Left ventricle myocardium inferior (tissue), 1 donor: ENCODE results near the gene RNF14. TPM values are rescaled to one million over a fixed set of nuclear protein-coding genes. Genes with fewer than 3 reads are reported as not detected.

Experiments
- DNase-seq: peaks from one replicate; pipeline ENCODE4 v3.0.0-alpha.2; 2020
- H3K27ac ChIP-seq: fragments of 200-600 bp; replicated peaks from 2 replicates; pipeline ENCODE4 v1.8.0; 2021
- H3K27me3 ChIP-seq: fragments of 200-600 bp; 2 replicates; pipeline ENCODE4 v1.8.0; 2021; ENCODE audit warnings: low read depth
- H3K36me3 ChIP-seq: fragments of 200-600 bp; 2 replicates; pipeline ENCODE4 v1.8.0; 2021
- H3K4me1 ChIP-seq: fragments of 200-600 bp; 2 replicates; pipeline ENCODE4 v1.8.0; 2021
- H3K4me3 ChIP-seq: fragments of 200-600 bp; 2 replicates; pipeline ENCODE4 v1.8.0; 2021; ENCODE audit warnings: mild to moderate bottlenecking, moderate library complexity
- H3K9me3 ChIP-seq: fragments of 200-600 bp; replicated peaks from 2 replicates; pipeline ENCODE4 v1.8.0; 2021
- intact Hi-C: fragments of 100-400 bp; cut with micrococcal nuclease; formaldehyde crosslinking; loops from one replicate; pipeline ENCODE4 v1.11.0; 2022
- total RNA-seq: library from RNA; stranded (reverse); fragmentation: NEBNext Ultra II Directional; extraction: Animal tissue kit (Norgen Biotek cat#: 25700); gene quantifications from one replicate; pipeline ENCODE4 v1.2.1, GENCODE V29; 2021
- TF ChIP-seq, protein P1 (sequence below): fragments of 200-600 bp; IDR thresholded peaks from 2 replicates; pipeline ENCODE4 v1.8.0; 2021; ENCODE audit warnings: antibody characterized with exemption, mild to moderate bottlenecking, borderline replicate concordance
- donor health status: DM: no; HTN: yes; CAD: no; lungs with severe emphysema.

The RNF14 gene
- total RNA-seq, 1 donor from 2014 or later: 120 TPM

DNA sequence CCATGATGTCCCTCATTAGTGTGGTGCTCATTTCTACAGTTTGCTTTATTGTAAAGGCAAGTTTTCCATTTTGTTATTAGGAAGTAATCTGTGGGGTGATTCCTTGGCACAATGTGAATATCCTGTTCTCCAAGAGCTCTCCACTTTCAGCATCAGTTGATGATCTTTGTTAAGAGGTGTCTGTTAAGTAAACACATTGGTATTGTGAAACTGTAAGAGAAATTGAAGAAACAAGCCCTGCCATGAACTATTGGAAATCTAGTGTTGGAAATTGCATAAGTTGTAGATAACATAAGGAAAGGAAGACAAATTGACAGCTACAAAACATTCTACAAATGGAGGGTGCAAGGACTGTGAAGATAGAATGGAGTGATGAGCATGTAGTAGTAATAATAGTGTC, 17.2 kb downstream of the RNF14 start:
- TF ChIP-seq, protein P1, sequence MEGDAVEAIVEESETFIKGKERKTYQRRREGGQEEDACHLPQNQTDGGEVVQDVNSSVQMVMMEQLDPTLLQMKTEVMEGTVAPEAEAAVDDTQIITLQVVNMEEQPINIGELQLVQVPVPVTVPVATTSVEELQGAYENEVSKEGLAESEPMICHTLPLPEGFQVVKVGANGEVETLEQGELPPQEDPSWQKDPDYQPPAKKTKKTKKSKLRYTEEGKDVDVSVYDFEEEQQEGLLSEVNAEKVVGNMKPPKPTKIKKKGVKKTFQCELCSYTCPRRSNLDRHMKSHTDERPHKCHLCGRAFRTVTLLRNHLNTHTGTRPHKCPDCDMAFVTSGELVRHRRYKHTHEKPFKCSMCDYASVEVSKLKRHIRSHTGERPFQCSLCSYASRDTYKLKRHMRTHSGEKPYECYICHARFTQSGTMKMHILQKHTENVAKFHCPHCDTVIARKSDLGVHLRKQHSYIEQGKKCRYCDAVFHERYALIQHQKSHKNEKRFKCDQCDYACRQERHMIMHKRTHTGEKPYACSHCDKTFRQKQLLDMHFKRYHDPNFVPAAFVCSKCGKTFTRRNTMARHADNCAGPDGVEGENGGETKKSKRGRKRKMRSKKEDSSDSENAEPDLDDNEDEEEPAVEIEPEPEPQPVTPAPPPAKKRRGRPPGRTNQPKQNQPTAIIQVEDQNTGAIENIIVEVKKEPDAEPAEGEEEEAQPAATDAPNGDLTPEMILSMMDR: no peak
- no peak for DNase-seq
- Histone ChIP-seq H3K4me1 (no peaks in the 10 kb centered on the region), H3K27me3 (no peaks in the 10 kb centered on the region), H3K27ac (no peak overlapping the region), H3K36me3 (peaks cover 100% of the 10 kb centered on the region), H3K4me3 (no peak overlapping the region), H3K9me3 (no peaks in the 10 kb centered on the region)
- intact Hi-C loops: no loop called here

DNA sequence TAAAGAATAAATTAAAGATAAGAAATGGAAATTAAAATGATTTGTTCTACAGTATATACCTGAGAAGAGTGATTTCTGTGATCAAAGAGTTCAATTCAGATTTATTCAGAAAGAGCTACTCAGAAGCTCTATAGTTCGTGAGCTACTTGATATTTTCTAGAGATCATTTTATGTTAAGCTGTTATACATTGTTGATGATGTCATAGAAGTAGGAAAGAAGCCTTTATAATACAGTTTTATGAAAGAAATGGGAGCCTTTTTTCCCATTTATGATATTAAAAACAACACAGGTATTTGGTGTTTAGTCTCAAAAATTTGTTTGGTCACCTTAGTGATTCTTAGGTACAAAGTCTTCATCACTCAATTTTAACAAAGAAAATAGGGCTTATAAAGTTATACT, 20.8 kb downstream of the RNF14 start:
- intact Hi-C loops: loop anchor here (5.0 kb wide), 1 partner anchor 153 kb away; no protein-coding TSS in a partner anchor
- H3K4me1 ChIP-seq: peaks cover 12% of the 10 kb centered on the region
- no peaks in the 10 kb centered on the region for H3K9me3 ChIP-seq
- H3K27me3 ChIP-seq: no peaks in the 10 kb centered on the region
- H3K4me3 ChIP-seq: no peak overlapping the region
- peaks cover 94% of the 10 kb centered on the region for H3K36me3 ChIP-seq
- TF ChIP-seq, protein P1: no peak
- no peak for DNase-seq
- no peak overlapping the region for H3K27ac ChIP-seq

DNA sequence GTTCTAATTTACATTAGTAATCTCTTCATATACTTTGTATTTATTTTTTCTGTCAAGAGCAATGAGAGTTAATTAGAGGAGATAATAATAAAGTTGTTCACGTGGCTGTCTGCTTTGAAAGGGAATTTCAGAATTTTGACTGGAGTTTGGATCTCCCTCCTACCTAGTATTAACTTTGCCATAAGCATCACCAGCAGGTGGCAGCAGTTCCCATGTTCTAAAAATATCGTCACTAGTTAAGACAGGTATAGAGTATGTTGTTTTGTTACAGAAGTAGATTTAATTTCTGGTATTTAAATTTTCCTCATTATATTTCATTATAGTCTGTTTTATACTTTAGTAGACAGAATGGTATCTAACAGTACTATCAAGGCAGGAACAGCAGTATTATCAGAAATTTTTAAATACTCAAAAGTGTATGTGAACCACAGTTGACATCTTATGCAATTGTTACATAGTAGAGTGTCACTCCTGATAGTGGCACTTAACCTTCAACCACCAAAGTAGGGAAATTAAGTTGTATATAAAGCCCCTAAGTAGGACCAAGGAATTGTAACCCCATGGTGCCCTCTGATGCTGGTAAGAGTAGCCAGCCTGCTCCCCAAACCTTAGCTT, 23.6 kb downstream of the RNF14 start:
- Histone ChIP-seq H3K27me3 (no peaks in the 10 kb centered on the region), H3K9me3 (no peaks in the 10 kb centered on the region), H3K4me3 (no peak overlapping the region), H3K4me1 (peaks cover 12% of the 10 kb centered on the region), H3K27ac (peak overlapping the region; percentile 17), H3K36me3 (peaks cover 77% of the 10 kb centered on the region)
- TF ChIP-seq, protein P1: peak; percentile 83
- DNase-seq: peak; percentile 55
- intact Hi-C loops: loop anchor here (5.0 kb wide), 1 partner anchor 150 kb away; no protein-coding TSS in a partner anchor

DNA sequence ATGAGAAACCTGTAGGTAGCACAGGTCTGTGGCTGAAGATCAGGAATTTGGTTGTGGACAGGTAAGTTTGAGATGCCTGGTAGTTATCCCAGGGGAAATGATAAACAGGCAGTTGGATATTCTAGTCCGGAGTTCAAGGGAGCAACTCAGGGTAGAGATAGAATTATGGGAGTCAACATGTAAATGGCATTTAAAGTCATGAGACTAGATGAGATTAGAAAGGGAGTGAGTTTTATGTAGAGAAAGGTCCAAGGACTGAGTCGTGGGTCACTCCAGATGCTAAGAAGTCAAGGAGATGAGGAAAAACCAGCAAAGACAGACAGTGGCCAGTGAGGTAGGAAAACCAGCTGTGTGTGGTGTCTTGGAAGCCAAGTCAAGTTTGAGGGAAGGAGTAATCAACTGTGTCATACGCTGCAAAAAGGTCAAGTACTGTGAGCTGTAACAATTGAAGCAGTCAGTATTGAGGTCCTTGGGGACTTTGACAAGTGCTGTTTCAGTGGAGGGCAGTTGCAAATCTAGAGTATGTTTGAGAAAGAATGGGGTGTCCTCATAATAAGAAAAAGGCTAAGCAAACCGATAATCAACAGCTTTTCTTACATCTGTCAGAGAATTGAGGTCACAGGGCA, 25.7 kb downstream of the RNF14 start:
- no peak for DNase-seq
- Histone ChIP-seq H3K4me1 (peaks cover 12% of the 10 kb centered on the region), H3K27ac (no peak overlapping the region), H3K4me3 (no peak overlapping the region), H3K9me3 (no peaks in the 10 kb centered on the region), H3K36me3 (peaks cover 68% of the 10 kb centered on the region), H3K27me3 (no peaks in the 10 kb centered on the region)
- TF ChIP-seq, protein P1: no peak
- intact Hi-C loops: loop anchor here (5.0 kb wide), 1 partner anchor 148 kb away; no protein-coding TSS in a partner anchor

DNA sequence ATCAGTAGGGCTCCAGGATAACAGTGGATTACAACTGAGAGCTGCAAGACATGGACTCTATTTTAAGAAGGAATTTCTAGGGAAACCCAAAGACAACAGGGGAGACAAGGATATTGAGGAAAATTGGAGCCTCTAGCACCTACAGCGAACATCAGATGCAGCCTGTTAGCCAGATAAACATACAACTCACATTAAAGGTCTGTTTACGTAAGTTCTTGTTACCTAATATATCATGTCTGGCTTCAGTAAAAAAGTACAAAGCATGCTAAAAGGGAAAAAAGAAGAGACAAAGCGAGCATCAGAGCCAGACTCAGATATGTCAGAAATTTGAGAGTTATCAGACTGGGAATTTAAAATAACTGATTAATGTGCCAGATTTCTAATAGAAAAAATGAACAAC, 26.8 kb downstream of the RNF14 start:
- Histone ChIP-seq H3K36me3 (peaks cover 58% of the 10 kb centered on the region), H3K9me3 (no peaks in the 10 kb centered on the region), H3K4me1 (peaks cover 12% of the 10 kb centered on the region), H3K4me3 (no peak overlapping the region), H3K27me3 (no peaks in the 10 kb centered on the region), H3K27ac (no peak overlapping the region)
- intact Hi-C loops: no loop called here
- TF ChIP-seq, protein P1: no peak
- no peak for DNase-seq
